NOMO-1 treated with DMSO at 0.1 percent for 48 hours (cell line): Measurements from ENCODE around the gene HLCS.

Experiments used
- DNase-seq: peaks from one replicate; lab custom pipeline; 2025; ENCODE audit not compliant: unreplicated experiment; lab: John Stamatoyannopoulos, UW

HLCS gene

DNA sequence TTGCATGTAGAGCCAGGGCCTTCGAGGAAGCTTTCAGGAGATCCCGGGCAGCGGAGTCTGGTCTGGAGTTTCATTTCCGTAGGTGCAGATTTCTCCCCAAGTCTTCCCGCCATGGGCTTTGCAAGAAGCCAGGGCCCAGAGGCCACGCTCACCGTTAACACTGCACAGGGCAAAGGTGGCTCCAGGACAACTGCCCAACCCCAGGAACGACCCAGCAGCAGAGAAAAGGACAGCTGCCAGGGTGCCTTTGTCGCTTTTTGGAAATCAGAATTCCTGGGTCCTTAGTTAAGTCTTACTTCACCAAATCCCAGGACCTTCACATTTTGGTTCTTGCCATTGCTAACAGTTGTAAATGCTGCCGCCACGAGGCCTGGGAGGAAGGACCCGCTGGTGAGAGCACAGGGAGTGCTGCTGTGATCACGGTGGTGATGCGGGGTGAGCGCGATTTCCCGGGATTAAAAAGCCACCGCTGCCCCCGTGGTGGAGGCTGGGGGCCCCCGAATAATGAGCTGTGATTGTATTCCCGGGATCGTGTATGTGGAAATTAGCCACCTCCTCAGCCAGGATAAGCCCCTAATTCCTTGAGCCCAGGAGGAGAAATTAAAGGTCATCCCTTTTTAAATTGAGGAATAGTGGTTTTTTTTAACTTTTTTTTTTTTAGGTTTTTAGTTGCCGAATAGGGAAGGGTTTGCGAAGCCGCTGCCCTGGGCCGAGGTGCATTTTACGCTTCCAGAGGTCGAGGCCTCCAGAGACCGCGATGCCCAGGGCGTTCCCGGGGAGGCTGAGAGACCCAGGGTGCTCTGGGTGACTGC lies 259.3 kb downstream of the HLCS start:
- DNase-seq: no peak

- no peak for DNase-seq
These were observed 260.0 kb downstream of the HLCS start for GRCh38 chr21:36706482-36706852.

GRCh38 chr21:36705679-36706481 lies 260.6 kb downstream of the HLCS start:
- DNase-seq: no peak

GRCh38 chr21:36704958-36705678 lies 261.4 kb downstream of the HLCS start:
- DNase-seq: no peak

DNA sequence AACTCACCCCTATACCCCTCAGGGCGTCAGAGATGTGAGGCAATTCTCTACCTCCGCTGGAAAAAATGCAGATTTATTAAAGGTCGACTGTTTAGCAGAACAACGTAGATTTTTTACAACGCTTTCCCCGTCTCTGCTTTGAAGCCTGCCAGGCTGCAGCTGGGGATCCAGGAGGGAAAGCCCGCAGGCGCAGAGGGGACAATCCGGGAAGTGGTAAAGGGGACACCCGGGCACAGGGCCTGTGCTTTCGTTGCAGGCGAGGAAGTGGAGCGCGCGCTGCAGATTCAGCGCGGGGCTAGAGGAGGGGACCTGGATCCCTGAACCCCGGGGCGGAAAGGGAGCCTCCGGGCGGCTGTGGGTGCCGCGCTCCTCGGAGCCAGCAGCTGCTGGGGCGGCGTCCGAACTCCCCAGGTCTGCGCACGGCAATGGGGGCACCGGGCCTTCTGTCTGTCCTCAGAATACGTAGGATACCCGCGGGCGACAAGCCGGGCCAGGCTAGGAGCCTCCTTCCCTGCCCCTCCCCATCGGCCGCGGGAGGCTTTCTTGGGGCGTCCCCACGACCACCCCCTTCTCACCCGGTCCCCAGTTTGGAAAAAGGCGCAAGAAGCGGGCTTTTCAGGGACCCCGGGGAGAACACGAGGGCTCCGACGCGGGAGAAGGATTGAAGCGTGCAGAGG lies 262.1 kb downstream of the HLCS start:
- no peak for DNase-seq

DNA sequence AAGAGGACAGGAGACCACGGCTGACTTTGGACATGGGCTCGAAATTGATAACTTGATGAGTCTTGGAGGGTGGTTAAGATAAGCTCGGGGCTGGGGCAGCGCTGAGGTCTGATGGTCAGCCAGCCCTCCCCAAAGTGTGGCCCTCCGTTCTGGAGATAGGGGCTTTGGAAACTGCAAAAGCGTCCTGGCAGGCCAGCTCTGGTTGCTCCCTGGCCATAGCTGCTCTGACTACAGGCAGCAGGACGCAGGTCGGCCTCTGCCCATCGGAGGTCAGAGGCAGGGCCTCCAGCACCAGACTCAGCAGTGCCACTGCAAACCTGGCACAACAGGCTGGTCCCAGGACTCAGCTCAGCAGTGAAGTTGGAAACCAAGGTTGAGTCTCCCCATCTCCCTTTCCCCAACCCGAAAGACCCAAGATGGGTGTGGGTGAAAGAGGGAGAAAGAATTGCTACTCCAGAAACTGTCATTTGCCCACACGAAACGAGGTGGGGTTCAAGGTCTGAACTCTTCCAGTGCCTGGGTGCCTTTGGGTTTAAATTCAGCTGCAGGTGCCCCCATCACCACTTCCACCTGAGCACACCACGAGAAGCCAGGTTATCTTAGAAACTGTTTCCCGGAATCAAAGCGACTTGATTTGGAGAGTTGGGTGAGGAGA lies 262.7 kb downstream of the HLCS start:
- DNase-seq: no peak

DNA sequence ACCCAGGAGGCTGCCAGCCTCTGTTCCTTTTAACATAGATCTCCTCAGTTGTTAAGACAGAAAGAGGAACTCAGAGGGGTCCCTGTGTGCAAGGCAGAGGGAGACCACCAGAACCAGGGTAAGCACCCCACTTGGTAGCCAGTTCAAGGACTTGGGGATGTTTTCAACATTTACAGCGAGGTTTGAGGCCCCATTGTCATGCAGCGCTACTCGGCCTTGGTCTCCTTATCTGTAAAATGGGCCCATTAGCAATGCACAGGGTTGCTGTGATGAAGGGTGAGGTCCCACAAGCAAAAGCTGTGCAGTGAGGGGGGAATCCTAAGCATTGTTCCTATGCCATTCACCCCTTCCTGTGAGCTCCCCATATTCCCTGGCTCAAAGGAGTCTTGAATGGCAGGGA lies 263.3 kb downstream of the HLCS start:
- no peak for DNase-seq

GRCh38 chr21:36702622-36702968 lies 263.9 kb downstream of the HLCS start:
- no peak for DNase-seq

- no peak for DNase-seq
These were observed 264.5 kb downstream of the HLCS start for GRCh38 chr21:36701756-36702621.

DNA sequence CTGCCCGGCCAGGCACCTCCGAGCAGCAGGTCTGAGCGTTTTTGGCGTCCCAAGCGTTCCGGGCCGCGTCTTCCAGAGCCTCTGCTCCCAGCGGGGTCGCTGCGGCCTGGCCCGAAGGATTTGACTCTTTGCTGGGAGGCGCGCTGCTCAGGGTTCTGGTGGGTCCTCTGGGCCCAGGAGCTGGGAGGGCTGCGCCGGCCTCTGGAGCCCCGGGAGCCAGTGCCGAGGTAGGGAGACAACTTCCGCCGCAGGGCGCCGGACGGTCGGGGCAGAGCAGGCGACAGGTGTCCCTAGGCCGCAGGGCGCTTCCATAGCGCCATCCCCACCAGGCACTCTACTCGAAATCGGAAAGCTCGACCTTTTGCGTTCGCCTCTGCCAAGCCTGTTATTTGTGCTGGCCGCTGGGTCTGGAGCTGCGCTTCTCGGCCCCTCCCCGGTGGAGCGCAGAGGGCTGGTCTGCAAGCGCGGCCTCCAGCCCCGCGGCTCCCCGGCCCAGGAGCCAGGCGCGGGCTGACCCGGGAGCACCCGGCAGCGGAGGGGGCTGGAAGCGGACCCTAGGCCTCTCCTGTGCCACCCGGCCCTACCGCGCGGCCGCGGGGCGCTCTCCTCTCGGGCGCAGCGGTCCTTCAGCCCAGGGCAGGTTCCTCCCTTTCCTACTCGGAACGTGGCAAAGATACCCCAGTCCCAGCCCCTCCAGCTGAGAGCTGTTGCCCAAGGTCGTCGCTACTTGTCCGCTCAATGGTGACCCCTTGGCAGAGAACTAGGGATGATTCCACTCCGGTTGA lies 265.3 kb downstream of the HLCS start:
- DNase-seq: no peak
